ENCODE measurements around the gene GP1BA.

GP1BA gene

GRCh38 chr17:4966844-4967538, 34.9 kb downstream of the GP1BA start:
- 0 out of 2 replicates have a peak, but pooled peaks cover 5% of the 10 kb centered on the region for H3K36me3 ChIP-seq (ENCODE audit: control insufficient read depth, insufficient read depth, low read length)
- H3K27ac ChIP-seq (ENCODE audit: low read length): peak overlapping the region; percentile 13
- 0 out of 2 replicates have a peak, but pooled peaks cover 2% of the 10 kb centered on the region for H3K4me1 ChIP-seq (ENCODE audit: control insufficient read depth, insufficient read depth, low read length)
- peak overlapping the region; percentile 59; the same call in 1 of the 2 replicates for H3K4me3 ChIP-seq (ENCODE audit: low read length)
- H3K9me3 ChIP-seq (ENCODE audit: control insufficient read depth, insufficient read depth, low read length): no peaks in the 10 kb centered on the region
- no CpG with 5 or more reads among the region's 42 CpGs for WGBS (ENCODE audit: insufficient coverage, insufficient read length)
- DNase-seq (ENCODE audit: low read depth, low spot score): peak; percentile 97
- H3K27me3 ChIP-seq (ENCODE audit: control insufficient read depth, insufficient read depth, low read length): no peaks in the 10 kb centered on the region

GRCh38 chr17:4967539-4968485, 35.7 kb downstream of the GP1BA start, which contains the start of gene SPAG7:
Gene SPAG7 (minus strand): TSS chr17:4967817. CDS start chr17:4967804, 13 bp downstream.
- no CpG with 5 or more reads among the region's 66 CpGs for WGBS (ENCODE audit: insufficient coverage, insufficient read length)

GRCh38 chr17:4968486-4969046, 36.5 kb downstream of the GP1BA start:
- H3K27ac ChIP-seq (ENCODE audit: low read length): no peak overlapping the region
- WGBS (ENCODE audit: insufficient coverage, insufficient read length): no CpG with 5 or more reads among the region's 23 CpGs
- H3K36me3 ChIP-seq (ENCODE audit: control insufficient read depth, insufficient read depth, low read length): 0 out of 2 replicates have a peak, but pooled peaks cover 5% of the 10 kb centered on the region
- no peak for DNase-seq (ENCODE audit: low read depth, low spot score)
- H3K4me1 ChIP-seq (ENCODE audit: control insufficient read depth, insufficient read depth, low read length): 0 out of 2 replicates have a peak, but pooled peaks cover 2% of the 10 kb centered on the region
- H3K27me3 ChIP-seq (ENCODE audit: control insufficient read depth, insufficient read depth, low read length): no peaks in the 10 kb centered on the region
- no peaks in the 10 kb centered on the region for H3K9me3 ChIP-seq (ENCODE audit: control insufficient read depth, insufficient read depth, low read length)
- peak overlapping the region; percentile 59 for H3K4me3 ChIP-seq (ENCODE audit: low read length)

More at GRCh38 chr17:4967539-4968485, 35.7 kb downstream of the GP1BA start, which contains the start of gene SPAG7:
- H3K4me1 ChIP-seq (ENCODE audit: control insufficient read depth, insufficient read depth, low read length): 0 out of 2 replicates have a peak, but pooled peaks cover 2% of the 10 kb centered on the region
- H3K9me3 ChIP-seq (ENCODE audit: control insufficient read depth, insufficient read depth, low read length): no peaks in the 10 kb centered on the region
- DNase-seq (ENCODE audit: low read depth, low spot score): no peak
- 0 out of 2 replicates have a peak, but pooled peaks cover 5% of the 10 kb centered on the region for H3K36me3 ChIP-seq (ENCODE audit: control insufficient read depth, insufficient read depth, low read length)
- peak within 1 kb of the TSS; percentile 13 for H3K27ac ChIP-seq (ENCODE audit: low read length)
- no peaks in the 10 kb centered on the region for H3K27me3 ChIP-seq (ENCODE audit: control insufficient read depth, insufficient read depth, low read length)
- peak within 1 kb of the TSS; percentile 59 for H3K4me3 ChIP-seq (ENCODE audit: low read length)

- Histone ChIP-seq H3K27me3 (ENCODE audit: control insufficient read depth, insufficient read depth, low read length) (no peaks in the 10 kb centered on the region), H3K9me3 (ENCODE audit: control insufficient read depth, insufficient read depth, low read length) (no peaks in the 10 kb centered on the region), H3K4me1 (ENCODE audit: control insufficient read depth, insufficient read depth, low read length) (0 out of 2 replicates have a peak, but pooled peaks cover 2% of the 10 kb centered on the region), H3K27ac (ENCODE audit: low read length) (no peak overlapping the region), H3K4me3 (ENCODE audit: low read length) (peak overlapping the region; percentile 59; the same call in 1 of the 2 replicates), H3K36me3 (ENCODE audit: control insufficient read depth, insufficient read depth, low read length) (0 out of 2 replicates have a peak, but pooled peaks cover 5% of the 10 kb centered on the region)
- DNase-seq (ENCODE audit: low read depth, low spot score): no peak
- no CpG with 5 or more reads among the region's 15 CpGs for WGBS (ENCODE audit: insufficient coverage, insufficient read length)
Observed at GRCh38 chr17:4969047-4969550, 37.0 kb downstream of the GP1BA start.

- Histone ChIP-seq H3K9me3 (ENCODE audit: control insufficient read depth, insufficient read depth, low read length) (no peaks in the 10 kb centered on the region), H3K4me1 (ENCODE audit: control insufficient read depth, insufficient read depth, low read length) (0 out of 2 replicates have a peak, but pooled peaks cover 2% of the 10 kb centered on the region), H3K36me3 (ENCODE audit: control insufficient read depth, insufficient read depth, low read length) (0 out of 2 replicates have a peak, but pooled peaks cover 5% of the 10 kb centered on the region), H3K27me3 (ENCODE audit: control insufficient read depth, insufficient read depth, low read length) (no peaks in the 10 kb centered on the region; the same call in 1 of the 2 replicates), H3K4me3 (ENCODE audit: low read length) (no peak overlapping the region; the same call in 1 of the 2 replicates), H3K27ac (ENCODE audit: low read length) (no peak overlapping the region)
- no peak for DNase-seq (ENCODE audit: low read depth, low spot score)
- WGBS (ENCODE audit: insufficient coverage, insufficient read length): no CpG with 5 or more reads among the region's 16 CpGs
Observed at GRCh38 chr17:4969551-4970173, 37.6 kb downstream of the GP1BA start.

GRCh38 chr17:4970273-4970672, 38.2 kb downstream of the GP1BA start:
- no peak for DNase-seq (ENCODE audit: low read depth, low spot score)
- H3K27me3 ChIP-seq (ENCODE audit: control insufficient read depth, insufficient read depth, low read length): no peaks in the 10 kb centered on the region; the same call in 1 of the 2 replicates
- no peaks in the 10 kb centered on the region for H3K9me3 ChIP-seq (ENCODE audit: control insufficient read depth, insufficient read depth, low read length)
- no CpG with 5 or more reads among the region's 8 CpGs for WGBS (ENCODE audit: insufficient coverage, insufficient read length)
- H3K4me3 ChIP-seq (ENCODE audit: low read length): no peak overlapping the region
- 0 out of 2 replicates have a peak, but pooled peaks cover 5% of the 10 kb centered on the region for H3K36me3 ChIP-seq (ENCODE audit: control insufficient read depth, insufficient read depth, low read length)
- no peak overlapping the region for H3K27ac ChIP-seq (ENCODE audit: low read length)
- 0 out of 2 replicates have a peak, but pooled peaks cover 2% of the 10 kb centered on the region for H3K4me1 ChIP-seq (ENCODE audit: control insufficient read depth, insufficient read depth, low read length)

- Histone ChIP-seq H3K4me3 (ENCODE audit: low read length) (no peak overlapping the region), H3K27ac (ENCODE audit: low read length) (no peak overlapping the region), H3K4me1 (ENCODE audit: control insufficient read depth, insufficient read depth, low read length) (0 out of 2 replicates have a peak, but pooled peaks cover 2% of the 10 kb centered on the region), H3K36me3 (ENCODE audit: control insufficient read depth, insufficient read depth, low read length) (0 out of 2 replicates have a peak, but pooled peaks cover 5% of the 10 kb centered on the region), H3K27me3 (ENCODE audit: control insufficient read depth, insufficient read depth, low read length) (no peaks in the 10 kb centered on the region; the same call in 1 of the 2 replicates), H3K9me3 (ENCODE audit: control insufficient read depth, insufficient read depth, low read length) (no peaks in the 10 kb centered on the region)
- DNase-seq (ENCODE audit: low read depth, low spot score): no peak
- no CpG with 5 or more reads among the region's 6 CpGs for WGBS (ENCODE audit: insufficient coverage, insufficient read length)
Observed at GRCh38 chr17:4971826-4972225, 39.7 kb downstream of the GP1BA start.

- no CpG with 5 or more reads among the region's 12 CpGs for WGBS (ENCODE audit: insufficient coverage, insufficient read length)
- no peak overlapping the region for H3K27ac ChIP-seq (ENCODE audit: low read length)
- H3K4me1 ChIP-seq (ENCODE audit: control insufficient read depth, insufficient read depth, low read length): 0 out of 2 replicates have a peak, but pooled peaks cover 2% of the 10 kb centered on the region
- H3K9me3 ChIP-seq (ENCODE audit: control insufficient read depth, insufficient read depth, low read length): no peaks in the 10 kb centered on the region
- H3K36me3 ChIP-seq (ENCODE audit: control insufficient read depth, insufficient read depth, low read length): 0 out of 2 replicates have a peak, but pooled peaks cover 5% of the 10 kb centered on the region
- no peak overlapping the region for H3K4me3 ChIP-seq (ENCODE audit: low read length)
- no peaks in the 10 kb centered on the region; the same call in 1 of the 2 replicates for H3K27me3 ChIP-seq (ENCODE audit: control insufficient read depth, insufficient read depth, low read length)
- DNase-seq (ENCODE audit: low read depth, low spot score): no peak
Observed at GRCh38 chr17:4972322-4972721, 40.2 kb downstream of the GP1BA start.

- H3K9me3 ChIP-seq (ENCODE audit: control insufficient read depth, insufficient read depth, low read length): no peaks in the 10 kb centered on the region
- whole genome bisulfite sequencing (ENCODE audit: insufficient coverage, insufficient read length): no CpG with 5 or more reads among the region's 12 CpGs
- H3K4me1 ChIP-seq (ENCODE audit: control insufficient read depth, insufficient read depth, low read length): 0 out of 2 replicates have a peak, but pooled peaks cover 2% of the 10 kb centered on the region
- H3K27me3 ChIP-seq (ENCODE audit: control insufficient read depth, insufficient read depth, low read length): no peaks in the 10 kb centered on the region; the same call in 1 of the 2 replicates
- H3K27ac ChIP-seq (ENCODE audit: low read length): no peak overlapping the region
- 0 out of 2 replicates have a peak, but pooled peaks cover 5% of the 10 kb centered on the region for H3K36me3 ChIP-seq (ENCODE audit: control insufficient read depth, insufficient read depth, low read length)
- DNase-seq (ENCODE audit: low read depth, low spot score): no peak
- H3K4me3 ChIP-seq (ENCODE audit: low read length): no peak overlapping the region
Observed at GRCh38 chr17:4972752-4973151, 40.7 kb downstream of the GP1BA start.

Data from iPS DF 6.9 (cell line).